ENCODE data around the gene CCNI. TPM values are rescaled to one million over a fixed set of nuclear protein-coding genes. Genes with fewer than 3 reads are reported as not detected.
"Not testable (repeated sequence)": the region's sequence is repeated elsewhere in the genome, so short reads cannot be mapped to it uniquely, and the experiment has no call there.

CCNI gene
- total RNA-seq, 1 donor from 2014 or later: 155 TPM

GRCh38 chr4:77080806-77081205 is 5.0 kb upstream of the CCNI start:
- ATAC-seq: not testable (repeated sequence)

DNA sequence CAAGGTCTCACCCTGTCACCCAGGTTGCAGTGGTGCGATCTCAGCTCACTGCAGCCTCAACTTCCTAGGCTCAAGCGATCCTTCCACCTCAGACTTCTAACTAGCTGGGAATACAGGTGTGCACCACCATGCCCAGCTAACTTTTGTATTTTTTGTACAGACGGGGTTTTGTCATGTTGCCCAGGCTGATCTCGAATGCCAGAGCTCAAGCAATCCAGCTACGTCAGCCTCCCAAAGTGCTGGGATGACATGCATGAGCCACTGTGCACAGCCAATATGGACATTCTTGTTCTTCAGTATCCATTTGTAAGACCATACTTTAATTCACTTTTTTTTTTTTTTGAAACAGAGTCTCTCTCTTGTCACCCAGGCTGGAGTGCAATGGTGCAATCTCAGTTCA is 3.5 kb upstream of the CCNI start:
- ATAC-seq: no peak

DNA sequence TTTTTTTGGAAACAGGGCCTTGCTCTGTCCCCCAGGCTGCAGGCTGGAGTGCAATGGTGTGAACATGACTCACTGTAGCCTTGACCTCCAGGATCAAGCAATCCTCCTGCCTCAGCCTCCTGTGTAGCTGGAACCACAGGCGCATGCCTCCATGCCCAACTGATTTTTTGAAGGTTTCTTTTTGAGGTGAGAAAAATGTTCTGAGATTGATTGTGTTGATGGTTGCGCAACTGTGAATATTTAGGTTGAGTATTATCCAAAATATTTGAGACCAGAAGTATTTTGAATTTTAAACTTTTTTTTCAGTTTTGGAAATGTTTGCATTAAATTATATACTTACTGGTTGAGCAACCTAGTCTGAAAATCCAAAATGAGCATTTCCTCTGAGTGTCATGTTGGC is 2.6 kb upstream of the CCNI start:
- no peak for ATAC-seq

DNA sequence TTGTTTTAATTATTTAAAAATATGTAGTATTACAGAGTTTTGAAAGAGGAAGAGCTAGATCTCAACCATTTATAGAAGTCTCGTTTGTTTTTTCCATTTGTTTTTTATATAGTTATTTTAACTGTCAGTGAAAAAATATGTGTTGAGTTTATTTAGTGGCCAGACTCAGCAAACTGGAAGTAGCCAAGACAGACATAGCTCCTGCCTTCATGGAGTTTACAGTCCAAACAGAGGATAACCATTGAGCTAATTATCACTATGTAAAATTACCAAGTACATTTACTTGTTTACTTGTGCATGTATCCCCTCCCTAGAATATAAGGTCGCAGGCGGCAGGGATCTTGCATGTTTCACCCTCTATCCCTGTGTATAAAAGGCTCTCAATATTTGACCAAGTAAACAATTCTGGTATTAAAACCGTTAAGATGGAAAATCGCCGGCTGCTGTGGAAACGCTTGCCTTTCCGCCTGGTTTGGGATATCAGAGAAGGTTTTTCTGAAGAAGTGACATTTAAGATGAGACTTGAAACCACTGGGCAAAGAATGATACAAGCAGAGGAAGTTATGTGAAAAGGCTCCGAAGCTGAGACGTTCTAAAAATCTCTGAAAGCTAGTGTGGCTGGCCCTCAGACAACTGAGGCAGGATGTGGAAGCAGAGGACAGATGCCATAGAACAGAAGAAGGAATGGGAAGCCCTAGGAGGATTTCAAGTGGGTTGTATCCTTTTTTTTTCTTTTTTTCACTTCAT is 1.3 kb upstream of the CCNI start:
- ATAC-seq: no peak

DNA sequence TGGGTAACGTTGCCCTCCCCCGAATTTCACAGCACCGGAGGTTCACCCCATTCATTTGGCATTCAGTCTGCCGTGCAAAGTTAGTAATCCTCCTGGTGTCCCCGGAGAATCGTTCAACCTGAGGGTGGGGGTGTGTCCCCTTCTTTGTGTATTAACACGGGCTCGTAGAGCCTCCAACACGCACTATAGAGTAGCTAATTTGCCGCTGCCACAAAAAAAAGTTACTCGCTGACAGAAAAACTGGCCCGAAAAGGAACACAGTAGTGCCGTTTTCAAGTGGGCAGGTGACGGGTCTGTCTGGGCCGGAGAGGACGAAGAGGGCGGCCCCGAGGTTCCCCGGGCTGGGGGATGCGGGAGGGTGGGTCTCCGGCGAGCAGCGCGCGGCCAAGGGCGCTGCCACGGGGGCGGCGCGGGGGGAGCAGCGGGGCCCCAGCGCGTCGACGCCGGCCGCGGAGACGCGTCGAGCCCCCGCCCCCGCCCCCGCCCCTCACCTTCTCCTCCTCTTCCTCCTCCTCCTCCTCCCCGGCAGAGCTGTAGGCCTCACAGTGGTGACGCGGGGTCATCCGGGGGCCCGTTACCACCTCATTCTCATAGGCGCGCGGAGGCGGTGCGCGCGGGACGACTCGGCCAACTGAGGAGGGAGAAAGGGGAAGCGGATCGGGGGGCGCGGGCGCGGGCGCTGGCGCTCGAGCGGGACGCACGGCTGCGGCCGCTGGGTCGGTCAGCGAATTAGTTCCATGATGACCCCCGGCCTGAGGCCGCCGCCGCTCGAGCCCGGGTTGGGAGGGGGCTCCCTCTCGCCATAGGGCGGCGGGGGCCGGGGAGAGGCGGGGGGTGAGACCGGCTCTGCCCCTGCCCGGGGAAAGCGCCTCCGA is 571 bp downstream of the CCNI start:
- peak; percentile 72 for ATAC-seq

GRCh38 chr4:77074381-77074831 is 1.4 kb downstream of the CCNI start:
- ATAC-seq: no peak

DNA sequence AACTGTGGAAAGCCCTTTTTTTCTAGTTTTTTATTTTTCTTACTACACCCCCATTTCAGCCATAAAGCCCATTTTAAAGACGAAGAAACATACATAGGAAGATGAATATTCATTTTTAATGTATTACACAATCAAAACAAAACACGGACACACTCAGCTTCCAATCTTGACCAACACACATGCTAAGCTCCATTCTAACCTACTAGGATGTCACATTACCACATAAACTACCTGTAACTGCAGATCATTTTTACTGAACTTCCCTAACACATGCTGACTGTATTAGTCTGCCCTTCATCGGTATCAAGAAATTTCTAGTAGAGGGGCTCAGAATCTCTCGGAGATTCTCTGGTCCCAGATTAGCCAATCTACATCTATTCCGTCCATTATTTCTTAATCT is 1.8 kb downstream of the CCNI start:
- ATAC-seq: no peak

DNA sequence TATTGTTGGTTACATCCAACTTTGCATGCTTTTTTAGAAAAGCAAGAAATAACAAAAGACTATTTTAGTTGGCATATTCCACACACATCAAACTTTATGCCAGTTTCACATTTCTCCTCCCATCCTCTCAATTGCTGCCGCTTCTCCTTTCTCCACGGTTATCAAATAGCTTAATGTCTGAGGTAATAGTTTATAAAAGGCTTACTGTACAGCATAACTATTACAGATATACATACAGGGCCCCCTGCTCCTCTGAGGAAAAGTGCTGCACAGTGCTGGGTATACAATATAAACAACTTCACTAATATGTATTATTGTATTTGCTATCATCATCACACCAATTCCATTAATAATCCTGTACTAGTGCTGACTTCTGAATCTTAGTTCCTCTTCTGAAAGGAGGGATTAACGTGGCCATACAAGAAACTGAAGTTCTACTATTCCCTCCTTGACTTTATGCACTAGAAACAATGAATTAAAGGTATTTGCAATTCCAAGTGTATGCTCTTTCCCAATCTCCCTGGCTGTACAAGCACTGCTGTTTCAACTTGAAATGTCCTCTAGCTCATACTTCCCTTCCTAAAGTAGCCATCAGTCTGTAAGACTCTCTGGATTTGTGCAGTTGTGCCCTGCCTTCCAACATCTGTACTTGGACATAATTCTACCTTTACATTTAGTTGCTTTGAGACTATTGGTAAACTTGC is 2.5 kb downstream of the CCNI start:
- ATAC-seq: no peak

DNA sequence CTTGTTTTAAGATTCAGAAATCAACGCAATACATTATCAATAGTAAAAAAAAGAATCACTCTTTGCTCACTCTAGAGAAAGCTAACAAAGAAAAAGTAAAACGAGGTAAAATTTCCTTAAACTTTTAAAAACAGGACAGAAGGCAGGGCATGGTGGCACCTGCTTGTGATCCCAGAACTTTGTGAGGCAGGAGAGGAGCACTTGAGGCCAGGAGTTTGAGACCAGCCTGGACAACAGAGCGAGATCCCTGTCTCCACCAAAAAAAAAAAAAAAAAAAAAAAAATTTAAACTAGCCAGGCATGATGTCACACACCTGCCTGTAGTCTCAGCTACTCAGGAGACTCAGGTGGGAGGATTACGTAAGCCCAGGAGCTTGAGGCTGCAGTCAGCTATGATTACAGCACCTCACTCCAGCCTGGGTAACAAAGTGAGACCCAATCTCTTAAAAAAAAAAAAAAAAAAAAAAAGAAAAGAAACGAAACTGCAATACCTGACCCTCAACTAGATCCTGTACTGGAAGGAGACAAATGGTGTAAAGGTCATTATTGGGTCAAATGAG is 3.5 kb downstream of the CCNI start:
- ATAC-seq: peak; percentile 31

DNA sequence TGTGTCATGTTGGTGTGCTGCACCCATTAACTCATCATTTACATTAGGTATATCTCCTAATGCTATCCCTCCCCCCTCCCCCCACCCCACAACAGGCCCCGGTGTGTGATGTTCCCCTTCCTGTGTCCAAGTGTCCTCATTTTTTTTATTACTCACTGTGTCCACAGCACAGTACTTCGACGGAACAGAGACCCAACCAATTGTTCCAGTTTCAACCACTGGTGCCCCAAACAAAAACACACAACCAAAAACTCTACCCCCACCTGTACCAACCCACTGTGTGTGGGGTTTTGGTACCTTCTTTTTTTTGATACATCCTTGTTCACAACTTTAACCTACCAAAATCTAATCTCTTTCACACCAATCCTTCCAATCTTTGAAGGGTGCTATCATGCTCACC is 6.3 kb downstream of the CCNI start:
- ATAC-seq: not testable (repeated sequence)

GRCh38 chr4:77065382-77065781 is 10.4 kb downstream of the CCNI start:
- ATAC-seq: no peak

- ATAC-seq: no peak
Observed at GRCh38 chr4:77062856-77063255, 12.9 kb downstream of the CCNI start.

- ATAC-seq: peak; percentile 47
Observed at GRCh38 chr4:77052352-77052751, 23.4 kb downstream of the CCNI start.

DNA sequence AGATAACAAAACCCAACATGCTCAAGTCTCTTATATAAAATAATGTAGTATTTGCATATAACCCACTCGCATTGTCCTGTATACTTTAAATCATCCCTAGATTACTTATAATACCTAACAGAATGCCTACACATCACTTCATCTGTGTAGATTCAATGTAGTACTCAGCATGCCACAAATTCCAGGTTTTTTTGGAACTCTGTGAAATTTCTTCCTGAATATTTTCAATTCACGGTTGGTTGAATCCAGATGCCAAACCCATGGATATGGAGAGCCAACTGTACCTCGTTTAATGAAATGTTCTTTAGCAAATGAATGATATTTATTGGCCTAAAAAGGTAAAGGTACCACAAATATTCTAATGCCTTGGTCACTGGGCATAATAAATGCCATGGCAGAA is 24.8 kb downstream of the CCNI start:
- no peak for ATAC-seq

DNA sequence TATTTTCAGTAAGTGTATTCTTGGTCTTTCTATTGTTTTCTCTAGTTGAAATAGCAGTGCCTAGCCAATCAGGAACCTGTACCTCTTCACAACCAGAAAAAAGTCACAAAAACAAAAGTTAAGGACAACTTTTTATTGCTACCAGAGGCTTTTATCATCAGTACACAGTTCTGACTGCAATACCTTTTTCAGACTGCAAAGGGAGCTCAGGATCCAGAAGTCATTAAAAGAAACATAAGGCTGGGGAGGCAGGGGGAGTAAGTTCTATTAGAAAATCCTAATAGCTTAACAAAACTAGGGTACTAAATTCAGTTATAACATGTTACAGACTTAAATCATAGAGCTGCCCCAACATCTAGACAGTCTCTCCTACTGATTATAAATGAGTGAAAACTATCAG is 28.8 kb downstream of the CCNI start:
- no peak for ATAC-seq

GRCh38 chr4:77045490-77045889 is 30.3 kb downstream of the CCNI start:
- ATAC-seq: no peak

DNA sequence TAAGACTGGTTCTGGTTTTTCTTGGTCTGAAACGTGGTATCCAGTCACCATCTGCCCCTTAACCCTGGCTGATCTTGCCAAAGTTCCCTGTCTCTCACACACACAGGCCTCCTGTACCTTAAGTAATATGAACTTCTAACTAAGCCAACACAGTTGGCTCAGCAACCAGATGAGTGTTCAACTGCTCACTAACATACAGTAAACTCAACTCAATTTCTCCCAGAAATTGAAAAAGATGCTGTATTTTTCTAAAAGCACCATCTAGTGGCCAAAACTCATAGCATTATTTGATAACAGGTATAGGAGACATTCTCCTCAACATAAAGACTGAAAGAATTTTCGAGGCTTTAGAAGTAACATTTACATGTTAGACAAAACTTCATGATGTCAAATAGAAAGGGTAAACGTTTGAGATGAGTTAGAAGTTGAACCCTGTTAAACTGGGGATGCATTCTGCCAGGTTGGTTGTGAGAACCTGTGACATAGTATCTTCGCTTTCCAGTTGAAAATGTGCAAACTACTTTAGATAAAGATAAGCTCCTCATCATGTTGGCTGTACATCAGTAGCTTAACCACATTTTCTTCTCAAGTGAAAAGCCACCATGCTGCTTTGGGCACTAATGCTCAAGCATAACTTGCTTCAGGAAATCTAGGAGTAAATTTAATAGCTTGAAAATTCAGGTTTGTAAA is 31.2 kb downstream of the CCNI start:
- ATAC-seq: no peak

DNA sequence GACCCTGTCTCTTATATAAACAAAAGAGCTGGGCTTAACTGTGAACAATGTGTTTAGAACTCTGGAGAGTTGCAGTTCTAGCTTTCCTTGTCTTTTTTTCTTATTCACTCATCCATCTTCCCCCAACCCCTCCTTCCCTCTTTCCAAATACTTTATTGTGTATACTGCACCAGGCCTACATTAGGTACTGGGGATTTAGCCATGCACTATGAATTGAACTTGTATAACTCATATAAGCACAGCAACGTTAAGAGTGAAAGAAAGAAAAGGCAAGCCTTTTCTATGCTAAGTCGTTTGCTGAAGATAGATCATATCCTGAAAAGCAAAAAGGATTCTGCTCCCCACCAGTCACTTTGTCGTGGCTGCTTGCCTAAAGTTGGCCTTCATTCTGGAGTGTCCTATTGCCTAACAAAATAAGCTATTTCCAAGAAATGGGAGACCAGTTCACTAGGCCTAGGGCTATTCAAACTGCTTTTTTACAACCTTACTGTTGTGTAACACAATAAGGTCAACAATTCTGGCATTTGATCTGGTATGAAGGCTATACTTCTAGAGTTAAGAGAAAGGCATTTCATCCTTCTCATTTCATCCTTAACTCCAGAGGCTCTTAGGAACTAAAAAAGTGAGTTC is 32.2 kb downstream of the CCNI start:
- ATAC-seq: no peak

DNA sequence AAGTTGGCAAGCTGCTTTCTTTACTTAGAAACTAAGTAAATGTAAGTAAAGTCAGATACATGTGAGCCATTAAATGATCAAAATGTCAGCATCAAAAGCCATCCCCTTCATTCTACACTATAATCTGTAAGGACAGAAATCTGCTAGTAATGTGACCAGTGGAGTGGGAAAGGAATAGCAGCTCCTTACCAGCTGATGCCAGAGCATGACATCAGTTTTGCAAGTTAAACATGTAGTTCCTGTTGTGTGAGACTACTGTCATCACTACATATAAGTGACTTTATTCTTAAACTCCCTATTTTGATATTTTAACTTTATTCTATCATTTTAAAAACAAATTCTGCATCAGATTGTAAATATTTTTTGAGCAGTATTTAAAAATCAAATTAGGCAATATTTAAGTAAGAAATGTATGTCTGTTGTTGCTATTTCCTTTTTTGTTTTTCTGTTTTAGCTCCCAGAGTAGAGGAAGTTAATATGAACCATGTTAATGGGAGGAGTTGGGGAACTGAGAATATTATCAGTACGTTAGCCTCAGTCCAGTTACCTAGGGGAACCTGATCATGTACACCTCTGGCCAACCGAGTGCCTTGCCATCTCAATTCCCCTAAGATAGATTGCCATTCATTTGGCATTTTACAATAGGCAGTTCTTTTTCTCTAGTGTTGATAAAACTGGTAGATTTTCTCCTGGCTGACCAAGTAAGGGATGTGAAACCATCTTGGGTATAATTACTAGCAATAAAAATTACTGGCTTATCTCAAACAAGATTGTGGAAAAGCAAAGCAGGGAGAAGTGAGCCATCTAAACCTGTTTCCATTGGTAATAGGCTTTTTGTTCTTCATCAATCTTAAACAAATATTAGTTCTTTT is 34.7 kb downstream of the CCNI start:
- ATAC-seq: peak; percentile 64

DNA sequence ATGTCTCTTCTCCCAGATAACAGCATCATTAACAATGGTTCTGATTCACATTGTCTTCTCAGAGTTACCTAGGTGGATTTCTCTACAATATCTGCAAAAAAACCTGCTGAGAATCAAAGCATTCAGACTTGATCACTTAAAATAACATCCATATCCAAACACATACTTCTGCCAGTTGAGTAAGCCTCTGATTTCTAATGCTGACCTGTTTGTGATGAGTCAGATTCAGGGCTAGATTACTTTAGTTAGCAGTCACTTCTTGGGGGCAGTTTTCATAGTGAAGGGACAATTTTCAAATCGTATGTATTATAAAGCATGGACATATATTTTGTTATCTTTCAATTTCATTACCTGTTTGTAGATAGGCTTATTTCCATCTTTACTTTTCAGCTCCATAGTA is 35.5 kb downstream of the CCNI start:
- peak; percentile 29 for ATAC-seq

DNA sequence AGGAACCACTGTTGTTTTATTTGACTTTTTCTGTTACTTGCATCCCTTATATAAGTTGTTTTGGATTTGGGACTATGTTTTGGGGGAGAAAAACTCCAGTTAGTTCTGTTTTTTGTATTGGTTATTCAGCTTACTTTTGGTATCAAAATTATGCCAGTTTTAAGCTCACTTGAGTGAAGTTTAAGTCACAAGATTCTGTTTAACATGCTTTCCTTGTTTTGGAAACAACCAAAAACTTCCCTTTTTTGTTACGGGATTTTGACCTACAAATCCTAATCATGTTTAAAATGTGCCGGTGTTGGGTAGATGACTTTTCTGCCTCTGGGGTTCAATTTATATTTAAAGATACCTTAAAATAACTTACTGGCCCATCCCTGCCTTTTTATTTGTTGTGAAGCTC is 36.0 kb downstream of the CCNI start:
- ATAC-seq: no peak

Measured in esophagus mucosa (tissue), 1 donor.